HCT116 (cell line): ENCODE data around the gene BTBD10.

Source experiments
- CTCF ChIP-seq, 3 experiments: fragments of 200-600 bp in 1 of 3; sonication (generic) in 1 of 3; IDR thresholded peaks in 2 of 3; conservative IDR thresholded peaks in 1 of 3; 2 replicates each; pipeline ENCODE4 v1.5.1; 2012 to 2017; ENCODE audit warnings: low read depth in 2 of 3, low read length in 2 of 3, antibody characterized with exemption in 1 of 3, borderline replicate concordance in 1 of 3, control low read depth in 1 of 3, mild to moderate bottlenecking in 1 of 3, mixed read lengths in 1 of 3, mixed run types in 1 of 3, moderate library complexity in 1 of 3; ENCODE audit not compliant: insufficient read depth in 1 of 3
- EZH2 ChIP-seq: fragments of 200-600 bp; sonication (generic); IDR thresholded peaks from 2 replicates; pipeline ENCODE4 v1.6.1; 2017; ENCODE audit warnings: antibody characterized with exemption, mixed run types
- EZH2phosphoT487 ChIP-seq: fragments of 200-600 bp; IDR thresholded peaks from 2 replicates; pipeline ENCODE4 v1.6.1; 2018; ENCODE audit warnings: antibody characterized with exemption, borderline replicate concordance
- POLR2AphosphoS5 ChIP-seq: IDR thresholded peaks from 2 replicates; pipeline ENCODE4 v1.6.1; 2011; ENCODE audit warnings: mild to moderate bottlenecking, low read depth, low read length, moderate library complexity
- RAD21 ChIP-seq: IDR thresholded peaks from 2 replicates; pipeline ENCODE4 v1.6.1; 2012; ENCODE audit warnings: low read depth, mild to moderate bottlenecking
- SP1 ChIP-seq: IDR thresholded peaks from 2 replicates; pipeline ENCODE4 v1.6.1; 2012; ENCODE audit warnings: low read depth
- ZFX ChIP-seq: fragments of 450-650 bp; IDR thresholded peaks from 2 replicates; pipeline ENCODE4 v1.6.1; 2017

- TF ChIP-seq CTCF (IDR thresholded peaks at IDR 0.05 in 2 of 3, conservative IDR thresholded peaks at IDR 0.05 in 1 of 3; ENCODE audit: borderline replicate concordance in 1 of 3, insufficient read depth in 1 of 3, low read depth in 2 of 3, low read length in 2 of 3) (no peak), SP1 (no peak), EZH2phosphoT487 (no peak), POLR2AphosphoS5 (no peak), RAD21 (no peak), EZH2 (no peak), ZFX (no peak)
These were observed 39.6 kb downstream of the BTBD10 start for GRCh38 chr11:13423372-13423771.
